Spleen (tissue), 11 donors: ENCODE measurements around the gene PAQR8. TPM values are rescaled to one million over a fixed set of nuclear protein-coding genes. Genes with fewer than 3 reads are reported as not detected.

Experiments used
- DNase-seq: peaks from one replicate; pipeline ENCODE4 v3.0.0-alpha.2; 2020
- H3K27ac ChIP-seq, 8 donors: fragments of 200-600 bp; sonication (generic) in 7 of 8; 1 replicate in 4 of 8; 2 replicates in 4 of 8; pipeline versions ENCODE4 v1.5.0 to v1.8.0; 2016 to 2021; ENCODE audit warnings: inconsistent platforms in 4 of 8, mild to moderate bottlenecking in 4 of 8, moderate library complexity in 1 of 8
- H3K27me3 ChIP-seq, 7 donors: fragments of 200-600 bp; sonication (generic) in 6 of 7; replicated peaks in 1 of 7; 1 replicate in 4 of 7; 2 replicates in 3 of 7; pipeline versions ENCODE4 v1.5.0 to v1.8.0; 2016 to 2021; ENCODE audit warnings: inconsistent platforms in 3 of 7, mild to moderate bottlenecking in 1 of 7
- H3K36me3 ChIP-seq, 6 donors: fragments of 200-600 bp; sonication (generic) in 5 of 6; 1 replicate in 4 of 6; 2 replicates in 2 of 6; pipeline versions ENCODE4 v1.5.0 to v1.8.0; 2016 to 2021; ENCODE audit warnings: inconsistent platforms in 2 of 6
- H3K4me1 ChIP-seq, 6 donors: fragments of 200-600 bp; sonication (generic) in 5 of 6; 1 replicate in 3 of 6; 2 replicates in 3 of 6; pipeline versions ENCODE4 v1.5.0 to v1.8.0; 2016 to 2021; ENCODE audit warnings: inconsistent platforms in 3 of 6
- H3K4me3 ChIP-seq, 8 donors: fragments of 200-600 bp; sonication (generic) in 7 of 8; 1 replicate in 4 of 8; 2 replicates in 4 of 8; pipeline versions ENCODE4 v1.5.0 to v1.8.0; 2016 to 2021; ENCODE audit warnings: inconsistent platforms in 4 of 8, mild to moderate bottlenecking in 4 of 8, moderate library complexity in 2 of 8
- H3K9me3 ChIP-seq, 8 donors: fragments of 200-600 bp; sonication (generic) in 7 of 8; 1 replicate in 4 of 8; 2 replicates in 4 of 8; pipeline versions ENCODE4 v1.5.0 to v1.8.0; 2016 to 2021; ENCODE audit warnings: inconsistent platforms in 4 of 8
- CTCF ChIP-seq, 11 experiments: fragments of 200-600 bp in 7 of 11; fragments of 450-650 bp in 4 of 11; sonication (generic) in 4 of 11; IDR thresholded peaks in 8 of 11; conservative IDR thresholded peaks in 3 of 11; 1 replicate in 7 of 11; 2 replicates in 4 of 11; pipeline versions ENCODE4 v1.4.0 to v1.8.0; 2016 to 2021; ENCODE audit warnings: antibody characterized with exemption in 11 of 11, inconsistent platforms in 4 of 11, mild to moderate bottlenecking in 1 of 11
- POLR2A ChIP-seq, 3 donors: fragments of 450-650 bp; IDR thresholded peaks; one replicate each; pipeline ENCODE4 v1.5.1; 2017; ENCODE audit warnings: antibody characterized with exemption in 3 of 3, mild to moderate bottlenecking in 1 of 3
- POLR2AphosphoS5 ChIP-seq, 3 donors: sonication (generic); formaldehyde crosslinking; IDR thresholded peaks; one replicate each; pipeline ENCODE4 v1.5.1; 2017; ENCODE audit warnings: antibody characterized with exemption in 3 of 3
- WGBS, 5 donors: extraction: QIAGEN DNeasy Blood & Tissue Kit in 3 of 5; methylation state at CpG; one replicate each; pipeline versions ENCODE4 v1.1.5 to v1.1.7; 2013 to 2018; 5-methylcytosine and 5-hydroxymethylcytosine counted together
- intact Hi-C: fragments of 100-400 bp; cut with DNase I; formaldehyde crosslinking; loops from one replicate; pipeline ENCODE4 v1.15.0; 2023; ENCODE audit warnings: low total_unique reads
- polyA plus RNA-seq, 3 donors: library from polyadenylated mRNA; stranded (reverse); fragments of 200-250 nt; gene quantifications; one replicate each; pipeline ENCODE4 v1.2.1, GENCODE V29; 2013
- total RNA-seq, 7 donors: library from RNA; depleted of rRNA in 3 of 7; stranded (reverse); fragments of >200 nt in 3 of 7; fragmentation: NEBNext Ultra II Directional in 4 of 7; extraction: Animal tissue kit (Norgen Biotek cat#: 25700) in 4 of 7; gene quantifications; one replicate each; pipeline versions ENCODE4 v1.1.0 to v1.2.1, GENCODE V29; 2016 to 2021
- donor health status: healthy with polysubstance abuse.
- donor health status: DM: no; HTN: no; CAD: no; lungs with moderate emphysema.
- donor health status: DM: no; HTN: no; CAD: no.
- donor health status: Bipolar disorder and iron deficiency.
- donor health status: healthy.
- donor health status: DM: no; HTN: no; CAD: no.
- donor health status: DM: yes; HTN: yes; CAD: no.

Gene PAQR8
- total and polyA plus RNA-seq, 10 donors, result 3.5 to 13.3 (median 9.7) TPM

DNA sequence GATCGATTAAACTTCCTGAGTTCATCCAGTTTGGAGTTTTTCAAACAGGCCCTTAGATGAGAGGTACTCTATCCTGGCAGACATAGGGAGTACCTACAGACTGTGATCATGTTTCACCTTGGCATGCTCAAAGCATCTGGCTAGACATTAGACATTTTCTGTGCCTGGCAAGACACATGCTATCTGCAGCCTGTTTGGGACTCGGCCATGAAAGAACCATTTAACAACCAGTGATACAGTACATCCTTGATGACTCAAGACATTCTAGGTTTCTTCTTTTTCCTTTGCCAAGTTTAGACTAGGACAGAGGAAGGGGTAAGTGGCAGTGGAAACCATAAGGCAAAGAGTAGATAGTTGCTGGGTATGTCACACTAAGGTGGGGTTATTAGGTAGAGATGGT lies 15.4 kb upstream of the PAQR8 start:
- 84 to 99% (median 90%) methylated on average over 2 of the region's 2 CpGs for WGBS, 5 donors
- Histone ChIP-seq H3K27me3 (no peaks in the 10 kb centered on the region), H3K27ac (no peak overlapping the region), H3K9me3 (no peaks in the 10 kb centered on the region), H3K36me3 (no peaks in the 10 kb centered on the region), H3K4me3 (no peak overlapping the region), H3K4me1 (peaks cover 0 to 23% (median 7%) of the 10 kb centered on the region in 6 donors)
- no peak for DNase-seq
- intact Hi-C loops, result no loop called here
- no peak for TF ChIP-seq POLR2AphosphoS5 (IDR thresholded peaks at IDR 0.05)
- no peak for TF ChIP-seq CTCF (IDR thresholded peaks at IDR 0.05 in 8 of 11, conservative IDR thresholded peaks at IDR 0.05 in 3 of 11)
- no peak for TF ChIP-seq POLR2A (IDR thresholded peaks at IDR 0.05)

DNA sequence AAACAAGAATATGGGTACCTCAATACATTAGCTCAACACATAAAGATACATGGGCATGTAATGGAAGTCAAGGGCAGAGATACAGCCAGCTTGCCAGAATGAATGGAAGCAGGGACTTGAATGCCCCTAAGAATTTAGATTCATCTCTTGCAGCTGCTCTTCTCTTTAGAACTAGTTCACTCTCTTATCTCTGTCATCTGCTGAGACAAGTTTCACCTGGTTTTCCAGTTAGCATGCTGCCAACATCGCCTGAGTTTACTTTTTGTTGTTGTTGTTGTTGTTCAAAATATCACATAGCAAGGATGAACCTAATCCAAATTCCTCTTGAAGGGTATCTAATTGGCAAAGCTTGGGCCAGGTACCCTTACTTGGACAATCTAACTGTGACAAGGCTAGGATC lies 14.1 kb upstream of the PAQR8 start:
- no peak for DNase-seq
- intact Hi-C loops, result no loop called here
- Histone ChIP-seq H3K9me3 (no peaks in the 10 kb centered on the region), H3K4me3 (no peak overlapping the region), H3K4me1 (peaks cover 0 to 28% (median 20%) of the 10 kb centered on the region in 6 donors), H3K36me3 (no peaks in the 10 kb centered on the region), H3K27ac (no peak overlapping the region), H3K27me3 (no peaks in the 10 kb centered on the region)
- WGBS, 5 donors, result 73 to 95% (median 90%) methylated on average over 1 of the region's 1 CpG
- TF ChIP-seq CTCF (IDR thresholded peaks at IDR 0.05 in 8 of 11, conservative IDR thresholded peaks at IDR 0.05 in 3 of 11), result no peak
- TF ChIP-seq POLR2A (IDR thresholded peaks at IDR 0.05), result no peak
- TF ChIP-seq POLR2AphosphoS5 (IDR thresholded peaks at IDR 0.05), result no peak

GRCh38 chr6:52351879-52352238 lies 10.1 kb upstream of the PAQR8 start:
- Histone ChIP-seq H3K9me3 (no peaks in the 10 kb centered on the region), H3K4me1 (peaks cover 0 to 34% (median 24%) of the 10 kb centered on the region in 6 donors), H3K27me3 (no peaks in the 10 kb centered on the region), H3K4me3 (no peak overlapping the region), H3K27ac (peak overlapping the region in 4 of 8 donors; percentile 42 to 62 (median 53)), H3K36me3 (no peaks in the 10 kb centered on the region)
- intact Hi-C loops, result no loop called here
- TF ChIP-seq CTCF (IDR thresholded peaks at IDR 0.05 in 8 of 11, conservative IDR thresholded peaks at IDR 0.05 in 3 of 11) (no peak), POLR2AphosphoS5 (IDR thresholded peaks at IDR 0.05) (no peak), POLR2A (IDR thresholded peaks at IDR 0.05) (no peak)
- WGBS, 5 donors, result 93 to 100% (median 95%) methylated on average over 1 of the region's 1 CpG
- no peak for DNase-seq

- H3K27me3 ChIP-seq, result no peaks in the 10 kb centered on the region
- 19 to 43% (median 33%) methylated on average over 5 of the region's 5 CpGs for WGBS, 5 donors
- intact Hi-C loops, result no loop called here
- no peaks in the 10 kb centered on the region for H3K9me3 ChIP-seq
- no peak for TF ChIP-seq POLR2A (IDR thresholded peaks at IDR 0.05)
- TF ChIP-seq POLR2AphosphoS5 (IDR thresholded peaks at IDR 0.05), result peak in 1 of 3 donors; percentile 25
- no peak for TF ChIP-seq CTCF (IDR thresholded peaks at IDR 0.05 in 8 of 11, conservative IDR thresholded peaks at IDR 0.05 in 3 of 11)
- no peak for DNase-seq
- peak overlapping the region in 5 of 8 donors; percentile 14 to 62 (median 52) for H3K27ac ChIP-seq
- no peak overlapping the region for H3K4me3 ChIP-seq
- no peaks in the 10 kb centered on the region for H3K36me3 ChIP-seq
- H3K4me1 ChIP-seq, result peaks cover 0 to 34% (median 24%) of the 10 kb centered on the region in 6 donors
Measured at GRCh38 chr6:52352239-52353018, 9.5 kb upstream of the PAQR8 start.
